Astrocyte (in vitro differentiated cells and primary cell): ENCODE data around the gene ATXN1.

Experiments
- CTCF ChIP-seq: IDR thresholded peaks from 2 replicates; pipeline ENCODE4 v1.5.1; 2011; ENCODE audit warnings: low read depth, mild to moderate bottlenecking, inconsistent platforms, low read length, moderate library complexity; ENCODE audit not compliant: insufficient read depth
- EZH2 ChIP-seq: IDR thresholded peaks from 2 replicates; pipeline ENCODE4 v1.6.1; 2012; ENCODE audit warnings: mild to moderate bottlenecking, low read length, inconsistent platforms; ENCODE audit not compliant: insufficient read depth

- TF ChIP-seq CTCF, result no peak
- no peak for TF ChIP-seq EZH2
Observed at GRCh38 chr6:16736856-16737775, 24.1 kb downstream of the ATXN1 start.
